Natural killer cell treated with Interleukin-12 subunit alpha and Interleukin-12 subunit beta and Interleukin-15 and Interleukin-18, amount 100 ng/mL, for 72 hours (primary cell): Measurements from ENCODE around the gene SLC4A9. TPM values are rescaled to one million over a fixed set of nuclear protein-coding genes. Genes with fewer than 3 reads are reported as not detected.
A peak's percentile ranks its signal among the peaks of the same experiment; 100 is the strongest.

Experiments used
- ATAC-seq, 2 donors: fragments of 150-1000 bp; cut with Tn5 transposase in 1 of 2; sonication (Bioruptor Pico), chemical (Tn5 transposase) in 1 of 2; 2 replicates each; pipeline ENCODE4 v1.10.0; 2021
- DNase-seq: peaks from one replicate; pipeline ENCODE4 v3.0.0; 2022; ENCODE audit warnings: low spot score
- H3K27ac Mint-ChIP-seq, 2 donors: 1 replicate in 1 of 2; 2 replicates in 1 of 2; pipeline ENCODE4 v1.8.0; 2022; ENCODE audit warnings: mixed read lengths in 2 of 2, mild to moderate bottlenecking in 1 of 2, moderate library complexity in 1 of 2
- H3K27me3 Mint-ChIP-seq, 2 donors: 1 replicate in 1 of 2; 2 replicates in 1 of 2; pipeline ENCODE4 v1.8.0; 2022; ENCODE audit warnings: mixed read lengths in 2 of 2
- H3K36me3 Mint-ChIP-seq: one replicate; pipeline ENCODE4 v1.8.0; 2022; ENCODE audit warnings: mixed read lengths
- H3K4me1 Mint-ChIP-seq, 2 donors: 1 replicate in 1 of 2; 2 replicates in 1 of 2; pipeline ENCODE4 v1.8.0; 2022; ENCODE audit warnings: low read depth in 2 of 2, mixed read lengths in 2 of 2, mild to moderate bottlenecking in 1 of 2
- H3K4me3 Mint-ChIP-seq: one replicate; pipeline ENCODE4 v1.8.0; 2022; ENCODE audit warnings: mixed read lengths
- H3K9me3 Mint-ChIP-seq: 2 replicates; pipeline ENCODE4 v1.8.0; 2022; ENCODE audit warnings: mixed read lengths
- total RNA-seq, 2 donors: library from RNA; stranded (reverse); gene quantifications; one replicate each; pipeline ENCODE4 v1.2.3, GENCODE V29; 2022

SLC4A9 gene
- not detected for total RNA-seq

DNA sequence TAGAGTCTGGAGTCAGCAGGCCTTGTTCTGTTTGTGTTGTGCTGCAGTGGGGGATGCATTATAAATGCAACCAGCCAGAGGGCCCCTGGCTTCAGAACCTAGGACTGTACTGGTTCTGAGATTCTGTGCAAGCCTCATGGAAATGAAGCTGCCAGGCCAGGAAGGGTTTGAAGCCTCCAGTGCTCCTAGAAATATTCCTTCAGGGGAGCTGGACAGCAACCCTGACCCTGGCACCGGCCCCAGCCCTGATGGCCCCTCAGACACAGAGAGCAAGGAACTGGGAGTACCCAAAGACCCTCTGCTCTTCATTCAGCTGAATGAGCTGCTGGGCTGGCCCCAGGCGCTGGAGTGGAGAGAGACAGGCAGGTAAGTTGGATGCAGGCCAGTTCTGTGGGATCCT is at the start of gene SLC4A9:
Gene SLC4A9, plus strand, starts transcription at position 94 of the 400 bp plus-strand sequence. Its CDS starts 43 bp downstream, at position 137.
- no peaks in the 10 kb centered on the region for H3K9me3 Mint-ChIP-seq
- no peak for ATAC-seq
- H3K4me3 Mint-ChIP-seq: no peak within 1 kb of the TSS

GRCh38 chr5:140310434-140310833 is 49.6 kb upstream of the SLC4A9 start:
- ATAC-seq: no peak
- no peak overlapping the region for H3K27ac Mint-ChIP-seq
- H3K4me1 Mint-ChIP-seq: peaks cover 4 to 10% of the 10 kb centered on the region in 2 donors
- H3K9me3 Mint-ChIP-seq: no peaks in the 10 kb centered on the region
- no peaks in the 10 kb centered on the region for H3K36me3 Mint-ChIP-seq
- DNase-seq: no peak
- peaks cover 35 to 37% of the 10 kb centered on the region in 2 donors for H3K27me3 Mint-ChIP-seq
- no peak overlapping the region for H3K4me3 Mint-ChIP-seq

More for the DNA sequence above, at the start of gene SLC4A9:
- DNase-seq: peak; percentile 29
- no peak within 1 kb of the TSS for H3K27ac Mint-ChIP-seq
- H3K4me1 Mint-ChIP-seq: peaks cover 14 to 15% of the 10 kb centered on the region in 2 donors
- H3K27me3 Mint-ChIP-seq: peaks cover 6 to 7% of the 10 kb centered on the region in 2 donors
- H3K36me3 Mint-ChIP-seq: no peaks in the 10 kb centered on the region

- Mint-ChIP-seq H3K4me1 (peaks cover 4 to 10% of the 10 kb centered on the region in 2 donors), H3K4me3 (no peak overlapping the region), H3K27me3 (peaks cover 33 to 34% of the 10 kb centered on the region in 2 donors), H3K9me3 (no peaks in the 10 kb centered on the region), H3K36me3 (no peaks in the 10 kb centered on the region), H3K27ac (no peak overlapping the region)
- ATAC-seq: no peak
- DNase-seq: no peak
Observed at GRCh38 chr5:140311011-140311467, 49.0 kb upstream of the SLC4A9 start.

DNA sequence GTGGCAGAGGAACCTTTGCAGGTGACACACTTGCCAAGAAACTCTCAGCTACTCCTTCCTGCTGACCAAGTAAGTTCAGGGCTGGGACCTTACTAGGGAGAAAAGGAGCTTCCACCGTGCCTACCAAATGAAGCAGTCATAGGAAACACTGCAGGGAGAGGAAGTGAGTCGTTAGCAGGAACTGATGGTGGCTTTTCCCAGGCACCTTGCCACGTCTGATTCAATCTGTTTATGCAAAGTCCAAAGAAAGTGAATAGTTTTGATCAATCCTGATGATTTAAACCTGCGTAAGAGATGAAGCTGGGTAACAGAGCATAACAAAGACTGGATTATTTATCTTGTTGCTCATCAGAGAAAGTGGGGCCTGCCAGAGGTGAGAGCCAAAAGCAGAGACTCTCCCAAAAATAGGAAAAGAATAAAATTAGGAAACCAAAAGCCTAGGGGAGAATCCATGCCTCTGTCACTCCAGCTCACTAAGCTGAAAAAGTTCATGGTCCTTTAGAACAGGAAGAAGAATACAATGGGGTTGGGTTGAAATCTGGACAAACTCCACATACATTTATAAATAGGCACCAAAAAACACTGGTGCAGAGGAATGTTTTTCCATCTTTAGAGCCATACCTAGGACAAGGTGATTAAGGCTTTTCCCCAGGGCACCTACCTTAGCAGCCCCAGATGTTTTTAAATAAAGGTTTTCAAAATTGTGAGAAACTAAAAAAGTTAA is 47.8 kb upstream of the SLC4A9 start:
- Mint-ChIP-seq H3K4me3 (no peak overlapping the region), H3K9me3 (no peaks in the 10 kb centered on the region), H3K4me1 (peaks cover 4 to 10% of the 10 kb centered on the region in 2 donors), H3K27ac (no peak overlapping the region), H3K27me3 (peaks cover 28 to 29% of the 10 kb centered on the region in 2 donors), H3K36me3 (no peaks in the 10 kb centered on the region)
- DNase-seq (no peak), ATAC-seq (peak; percentile 28 to 43)

DNA sequence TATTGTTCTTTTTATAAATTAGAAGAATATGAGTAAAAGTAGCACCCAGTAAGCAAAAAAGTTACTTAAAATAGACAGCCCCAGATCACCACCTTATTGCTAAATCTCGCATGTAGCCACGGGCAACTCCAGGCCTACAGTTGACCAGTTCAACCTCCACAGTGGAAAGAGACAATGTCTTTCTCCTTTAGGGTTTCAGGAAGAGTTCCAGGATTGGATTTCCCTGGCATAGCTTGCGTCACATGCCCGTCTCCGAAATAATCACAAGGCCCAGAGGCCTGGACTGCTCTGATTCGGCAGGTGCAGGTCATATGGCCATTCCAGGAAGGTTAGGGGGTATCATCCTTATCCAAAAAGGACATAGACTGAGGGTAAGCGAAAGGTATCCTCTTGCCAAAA is 47.2 kb upstream of the SLC4A9 start:
- Mint-ChIP-seq H3K9me3 (no peaks in the 10 kb centered on the region), H3K36me3 (no peaks in the 10 kb centered on the region), H3K27me3 (peaks cover 28 to 29% of the 10 kb centered on the region in 2 donors), H3K4me3 (no peak overlapping the region), H3K4me1 (peaks cover 4 to 10% of the 10 kb centered on the region in 2 donors), H3K27ac (no peak overlapping the region)
- no peak for DNase-seq
- no peak for ATAC-seq

- Mint-ChIP-seq H3K27me3 (peaks cover 0 to 3% of the 10 kb centered on the region in 2 donors), H3K27ac (no peak overlapping the region), H3K4me3 (no peak overlapping the region), H3K4me1 (no peaks in the 10 kb centered on the region), H3K36me3 (no peaks in the 10 kb centered on the region), H3K9me3 (no peaks in the 10 kb centered on the region)
- DNase-seq (no peak), ATAC-seq (no peak)
Observed at GRCh38 chr5:140317859-140318258, 42.1 kb upstream of the SLC4A9 start.

GRCh38 chr5:140318792-140319191 is 41.2 kb upstream of the SLC4A9 start:
- ATAC-seq (no peak), DNase-seq (no peak)
- H3K36me3 Mint-ChIP-seq: no peaks in the 10 kb centered on the region
- peaks cover 0 to 3% of the 10 kb centered on the region in 2 donors for H3K27me3 Mint-ChIP-seq
- no peaks in the 10 kb centered on the region for H3K9me3 Mint-ChIP-seq
- no peaks in the 10 kb centered on the region for H3K4me1 Mint-ChIP-seq
- no peak overlapping the region for H3K4me3 Mint-ChIP-seq
- H3K27ac Mint-ChIP-seq: no peak overlapping the region

DNA sequence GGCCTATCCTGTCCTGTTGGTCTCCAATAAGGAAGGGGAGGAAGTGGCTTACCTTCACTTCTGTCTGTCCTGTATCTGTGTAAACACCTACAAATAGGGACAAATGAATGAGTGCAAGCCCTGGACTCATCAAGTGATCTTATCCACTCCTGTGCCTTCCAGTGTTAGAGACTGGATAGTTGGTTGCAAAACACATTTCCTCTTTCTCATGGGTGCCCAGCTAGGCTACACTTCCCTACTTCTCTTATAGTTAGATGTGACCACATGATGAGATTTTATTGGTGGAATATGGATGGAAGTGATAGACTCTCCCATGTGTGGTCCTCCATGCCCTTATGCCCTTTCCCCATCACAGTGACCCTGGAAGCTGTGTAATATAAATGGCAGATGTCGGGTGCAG is 40.2 kb upstream of the SLC4A9 start:
- no peaks in the 10 kb centered on the region for H3K36me3 Mint-ChIP-seq
- peaks cover 0 to 5% of the 10 kb centered on the region in 2 donors for H3K27me3 Mint-ChIP-seq
- no peak for DNase-seq
- no peaks in the 10 kb centered on the region for H3K9me3 Mint-ChIP-seq
- no peak overlapping the region for H3K4me3 Mint-ChIP-seq
- H3K4me1 Mint-ChIP-seq: no peaks in the 10 kb centered on the region
- no peak overlapping the region for H3K27ac Mint-ChIP-seq
- ATAC-seq: no peak

DNA sequence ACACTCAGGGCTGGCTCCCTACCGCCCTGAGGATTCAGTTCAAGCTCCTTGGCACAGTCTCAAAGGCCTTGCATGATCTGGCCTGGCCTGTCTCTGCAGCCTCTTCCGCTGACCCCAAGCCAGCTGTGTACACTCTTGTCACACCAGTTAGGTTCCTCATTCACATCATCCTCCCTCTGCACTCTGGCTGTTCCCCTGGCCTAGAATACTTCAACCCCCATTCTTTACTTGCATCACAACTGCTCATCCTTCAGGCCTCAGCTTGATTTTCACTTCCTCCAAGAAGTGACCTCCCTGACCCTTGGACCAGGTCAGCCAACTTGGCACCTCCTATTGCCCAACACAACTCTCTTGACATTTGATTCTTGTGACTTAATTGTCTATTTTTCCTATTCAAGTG is 38.2 kb upstream of the SLC4A9 start:
- peaks cover 8% of the 10 kb centered on the region in 2 donors for H3K27me3 Mint-ChIP-seq
- no peak overlapping the region for H3K27ac Mint-ChIP-seq
- DNase-seq (no peak), ATAC-seq (no peak)
- H3K4me3 Mint-ChIP-seq: no peak overlapping the region
- no peaks in the 10 kb centered on the region for H3K36me3 Mint-ChIP-seq
- H3K4me1 Mint-ChIP-seq: no peaks in the 10 kb centered on the region
- no peaks in the 10 kb centered on the region for H3K9me3 Mint-ChIP-seq

GRCh38 chr5:140322751-140323731 is 37.0 kb upstream of the SLC4A9 start:
- H3K27me3 Mint-ChIP-seq: peaks cover 8 to 10% of the 10 kb centered on the region in 2 donors
- no peaks in the 10 kb centered on the region for H3K9me3 Mint-ChIP-seq
- H3K4me1 Mint-ChIP-seq: no peaks in the 10 kb centered on the region
- no peaks in the 10 kb centered on the region for H3K36me3 Mint-ChIP-seq
- no peak for DNase-seq
- H3K4me3 Mint-ChIP-seq: no peak overlapping the region
- no peak overlapping the region for H3K27ac Mint-ChIP-seq
- peak in 1 of 2 donors; percentile 25 for ATAC-seq

- DNase-seq: no peak
- ATAC-seq: no peak
- Mint-ChIP-seq H3K36me3 (no peaks in the 10 kb centered on the region), H3K27me3 (peaks cover 8 to 10% of the 10 kb centered on the region in 2 donors), H3K27ac (no peak overlapping the region), H3K9me3 (no peaks in the 10 kb centered on the region), H3K4me3 (no peak overlapping the region), H3K4me1 (no peaks in the 10 kb centered on the region)
Observed at GRCh38 chr5:140324041-140324600, 35.9 kb upstream of the SLC4A9 start.

DNA sequence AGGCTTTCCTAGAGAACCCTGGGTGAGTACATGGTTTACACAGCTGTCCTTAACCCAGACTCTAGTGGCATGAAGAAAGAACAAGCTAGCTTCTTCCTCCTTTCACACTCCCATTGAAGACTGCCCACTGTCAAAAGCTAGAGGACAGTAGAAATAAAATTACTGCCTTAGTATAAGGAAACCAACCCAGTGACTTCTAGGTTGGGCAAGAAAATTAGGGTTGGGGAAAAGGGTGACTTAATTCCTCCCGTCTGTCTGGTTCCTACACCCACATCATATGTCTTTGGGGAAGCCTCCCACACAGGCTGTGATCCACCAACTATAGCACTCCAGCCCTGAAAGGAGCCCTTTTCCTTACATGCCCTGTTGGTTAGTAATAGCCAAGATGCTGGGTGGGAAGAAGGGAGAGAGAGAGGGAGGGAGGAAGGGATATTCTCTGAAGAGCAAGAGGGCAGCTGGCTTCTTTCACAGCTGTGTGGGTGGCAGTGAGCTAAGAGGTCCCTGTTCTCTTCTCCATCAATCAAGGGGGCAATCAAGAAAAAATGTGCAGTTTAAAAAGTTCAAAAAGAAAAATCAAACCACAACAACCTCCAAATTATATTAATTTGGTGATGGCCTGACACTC is 35.3 kb upstream of the SLC4A9 start:
- Mint-ChIP-seq H3K4me1 (no peaks in the 10 kb centered on the region), H3K36me3 (no peaks in the 10 kb centered on the region), H3K27me3 (peaks cover 8% of the 10 kb centered on the region in 2 donors), H3K27ac (no peak overlapping the region), H3K9me3 (no peaks in the 10 kb centered on the region), H3K4me3 (no peak overlapping the region)
- DNase-seq: no peak
- ATAC-seq: no peak

GRCh38 chr5:140325486-140325885 is 34.5 kb upstream of the SLC4A9 start:
- no peaks in the 10 kb centered on the region for H3K4me1 Mint-ChIP-seq
- no peaks in the 10 kb centered on the region for H3K36me3 Mint-ChIP-seq
- H3K4me3 Mint-ChIP-seq: no peak overlapping the region
- peaks cover 8% of the 10 kb centered on the region in 2 donors for H3K27me3 Mint-ChIP-seq
- H3K27ac Mint-ChIP-seq: no peak overlapping the region
- no peaks in the 10 kb centered on the region for H3K9me3 Mint-ChIP-seq
- ATAC-seq (no peak), DNase-seq (no peak)
